Sigmoid colon (tissue), 4 donors: ENCODE measurements around the gene CCDC149.

Source experiments
- POLR2A ChIP-seq, 2 donors: fragments of 450-650 bp; IDR thresholded peaks; one replicate each; pipeline ENCODE4 v1.6.1; 2016; ENCODE audit warnings: antibody characterized with exemption in 2 of 2, mild to moderate bottlenecking in 2 of 2, moderate library complexity in 2 of 2
- POLR2AphosphoS5 ChIP-seq, 4 donors: sonication (generic); formaldehyde crosslinking; IDR thresholded peaks; one replicate each; pipeline ENCODE4 v1.6.1; 2017; ENCODE audit warnings: antibody characterized with exemption in 4 of 4
- TF ChIP-seq, protein P1 (sequence below), 4 experiments: fragments of 450-650 bp in 3 of 4; fragments of 200-600 bp in 1 of 4; IDR thresholded peaks; one replicate each; pipeline ENCODE4 v1.5.1; 2016 to 2019; ENCODE audit warnings: antibody characterized with exemption in 4 of 4, mild to moderate bottlenecking in 3 of 4, moderate library complexity in 2 of 4

DNA sequence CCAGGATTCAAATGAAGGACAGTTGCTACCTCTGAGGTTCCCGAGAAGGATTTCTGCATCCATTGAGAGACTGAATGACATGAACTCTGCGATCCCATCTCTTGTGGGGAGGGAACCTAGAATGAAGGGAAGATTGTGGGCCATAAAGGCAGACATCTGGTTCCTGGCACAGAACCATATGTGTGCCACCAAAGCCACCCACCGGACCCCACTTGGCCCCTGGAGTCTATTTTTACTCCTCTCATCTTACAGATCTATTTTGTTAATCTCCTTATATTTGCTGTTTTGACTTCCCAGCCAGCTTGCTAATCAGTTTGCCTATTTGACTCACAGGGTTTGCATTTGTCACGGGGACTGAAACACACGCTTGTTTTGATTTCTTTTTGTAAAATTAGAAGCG lies 110.2 kb downstream of the CCDC149 start:
- TF ChIP-seq, protein P1, sequence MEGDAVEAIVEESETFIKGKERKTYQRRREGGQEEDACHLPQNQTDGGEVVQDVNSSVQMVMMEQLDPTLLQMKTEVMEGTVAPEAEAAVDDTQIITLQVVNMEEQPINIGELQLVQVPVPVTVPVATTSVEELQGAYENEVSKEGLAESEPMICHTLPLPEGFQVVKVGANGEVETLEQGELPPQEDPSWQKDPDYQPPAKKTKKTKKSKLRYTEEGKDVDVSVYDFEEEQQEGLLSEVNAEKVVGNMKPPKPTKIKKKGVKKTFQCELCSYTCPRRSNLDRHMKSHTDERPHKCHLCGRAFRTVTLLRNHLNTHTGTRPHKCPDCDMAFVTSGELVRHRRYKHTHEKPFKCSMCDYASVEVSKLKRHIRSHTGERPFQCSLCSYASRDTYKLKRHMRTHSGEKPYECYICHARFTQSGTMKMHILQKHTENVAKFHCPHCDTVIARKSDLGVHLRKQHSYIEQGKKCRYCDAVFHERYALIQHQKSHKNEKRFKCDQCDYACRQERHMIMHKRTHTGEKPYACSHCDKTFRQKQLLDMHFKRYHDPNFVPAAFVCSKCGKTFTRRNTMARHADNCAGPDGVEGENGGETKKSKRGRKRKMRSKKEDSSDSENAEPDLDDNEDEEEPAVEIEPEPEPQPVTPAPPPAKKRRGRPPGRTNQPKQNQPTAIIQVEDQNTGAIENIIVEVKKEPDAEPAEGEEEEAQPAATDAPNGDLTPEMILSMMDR (IDR thresholded peaks at IDR 0.05) = no peak
- no peak for TF ChIP-seq POLR2AphosphoS5 (IDR thresholded peaks at IDR 0.05)
- no peak for TF ChIP-seq POLR2A (IDR thresholded peaks at IDR 0.05)
